GM19023 (cell line): ENCODE measurements around the gene NOX1.

Source experiments
- ATAC-seq: cut with Tn5 transposase; IDR thresholded peaks from one replicate; pipeline ENCODE4 v1.9.1; 2021; ENCODE audit warnings: mild to moderate bottlenecking, moderate library complexity; ENCODE audit not compliant: unreplicated experiment

NOX1 gene

DNA sequence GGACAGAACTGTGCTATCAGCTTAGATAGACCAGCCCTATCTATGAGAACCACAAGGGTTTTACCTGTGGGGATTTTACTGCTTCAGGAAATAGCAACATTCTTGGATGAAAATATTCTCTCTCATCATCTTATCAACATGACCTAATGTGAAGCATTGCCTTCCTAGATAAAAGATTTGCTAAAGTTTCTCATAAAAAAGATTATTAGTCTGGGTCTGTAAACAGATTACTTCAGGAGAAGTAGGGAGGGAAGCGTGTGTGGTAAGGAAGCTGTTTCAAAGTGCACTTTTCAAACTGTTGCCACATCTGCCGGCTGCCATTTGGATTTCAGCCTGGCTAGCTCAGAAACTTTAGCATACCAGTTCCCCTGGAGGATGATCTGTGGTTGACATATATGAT is at the start of gene NOX1:
Gene NOX1, minus strand, starts transcription at position 35 of the 400 bp plus-strand sequence. CDS start 220 bp downstream, outside the sequence.
- no peak for ATAC-seq

DNA sequence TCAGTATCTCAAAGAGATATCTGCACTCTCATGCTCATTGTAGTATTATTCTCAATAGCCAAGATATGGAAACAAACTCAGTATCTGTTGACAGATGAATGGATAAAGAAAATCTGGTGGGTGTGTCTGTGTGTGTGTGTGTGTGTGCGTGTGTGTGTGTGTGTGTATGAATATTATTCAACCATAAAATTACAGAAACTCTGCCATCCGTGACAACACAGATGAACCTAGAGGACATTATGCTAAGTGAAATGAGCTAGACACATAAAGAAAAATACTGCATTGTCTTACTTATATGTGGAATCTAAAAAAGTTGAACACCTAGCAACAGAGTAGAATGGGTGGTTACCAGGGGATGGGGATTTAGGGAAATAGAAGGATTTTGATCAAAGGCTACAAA is 41.4 kb upstream of the NOX1 start:
- no peak for ATAC-seq

DNA sequence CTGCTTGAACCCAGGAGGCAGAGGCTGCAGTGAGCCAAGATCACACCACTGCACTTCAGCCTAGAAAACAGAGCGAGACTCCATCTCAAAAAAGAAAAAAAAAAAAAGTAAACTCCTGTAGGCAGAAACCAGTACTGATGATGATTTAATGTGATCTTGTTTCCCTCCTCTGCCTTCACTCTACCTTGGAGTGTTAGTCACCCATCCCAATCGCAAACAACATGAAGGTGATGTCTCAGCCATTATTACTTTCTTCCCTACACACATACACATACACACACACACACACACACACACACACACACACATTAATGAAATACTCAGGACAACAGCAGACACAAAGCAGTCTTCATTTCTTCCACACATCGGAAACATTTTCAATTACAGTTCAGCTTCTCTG is 39.0 kb upstream of the NOX1 start:
- no peak for ATAC-seq

DNA sequence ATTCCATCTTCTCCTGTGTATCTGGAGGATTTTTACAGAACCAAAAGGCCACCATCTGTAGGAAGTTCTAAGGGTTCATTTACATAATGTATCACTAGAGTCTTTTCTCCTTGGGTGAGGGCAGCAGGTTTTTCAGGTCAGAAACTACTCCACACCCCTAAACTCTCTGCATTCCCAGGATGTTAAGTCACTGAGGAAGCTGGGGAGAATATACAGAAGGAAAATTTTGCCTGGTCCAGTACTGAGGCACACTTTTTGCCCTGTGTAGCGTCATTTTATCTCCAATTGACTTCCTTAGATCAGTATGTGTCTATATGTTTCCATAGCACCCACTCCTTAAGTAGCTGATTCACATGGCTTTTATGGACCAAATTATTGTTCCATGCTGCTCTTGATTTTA is 37.6 kb upstream of the NOX1 start:
- no peak for ATAC-seq

GRCh38 chrX:100905620-100906019 is 31.5 kb upstream of the NOX1 start:
- no peak for ATAC-seq

GRCh38 chrX:100904433-100904832 is 30.3 kb upstream of the NOX1 start:
- ATAC-seq = no peak

- peak; percentile 62 for ATAC-seq
Observed at GRCh38 chrX:100895365-100896075, 21.4 kb upstream of the NOX1 start.

DNA sequence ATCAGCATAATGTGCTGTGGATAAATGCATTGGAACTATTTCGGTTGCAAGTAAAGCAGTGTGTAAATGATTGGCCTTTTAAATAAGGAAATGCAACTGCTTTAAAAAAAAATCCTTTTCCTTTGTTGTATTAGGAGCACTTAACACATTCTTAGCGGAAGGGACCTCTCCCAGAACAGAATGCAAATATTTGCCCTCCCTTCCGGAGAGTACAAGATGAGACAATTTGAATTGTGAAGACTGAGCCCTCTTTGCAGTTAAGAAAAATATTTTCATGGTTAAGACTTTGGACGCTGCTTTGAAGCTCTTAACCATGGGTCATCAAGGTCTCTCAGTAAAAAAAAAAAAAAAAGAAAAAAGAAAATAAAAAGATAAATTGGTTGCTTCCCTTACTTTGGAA is 9.5 kb upstream of the NOX1 start:
- no peak for ATAC-seq

DNA sequence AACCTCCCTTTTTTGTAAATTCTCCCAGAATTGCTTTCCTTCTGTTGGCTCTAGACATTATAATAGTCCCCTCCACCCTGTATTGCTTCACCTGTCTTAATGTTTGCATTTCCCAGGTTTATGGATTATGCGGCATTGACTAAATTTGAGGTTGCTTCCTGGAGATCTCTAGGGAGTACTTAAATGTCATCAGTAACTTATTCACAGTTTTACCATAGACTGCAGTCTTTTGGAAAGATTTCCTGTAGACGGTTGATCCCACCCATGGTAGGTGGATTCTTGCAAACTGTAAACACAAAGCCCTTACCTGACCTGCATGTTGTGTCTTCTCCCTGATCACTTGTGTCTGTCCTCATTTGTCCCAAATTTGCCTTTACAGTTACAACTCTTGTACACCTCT is 6.2 kb upstream of the NOX1 start:
- no peak for ATAC-seq

DNA sequence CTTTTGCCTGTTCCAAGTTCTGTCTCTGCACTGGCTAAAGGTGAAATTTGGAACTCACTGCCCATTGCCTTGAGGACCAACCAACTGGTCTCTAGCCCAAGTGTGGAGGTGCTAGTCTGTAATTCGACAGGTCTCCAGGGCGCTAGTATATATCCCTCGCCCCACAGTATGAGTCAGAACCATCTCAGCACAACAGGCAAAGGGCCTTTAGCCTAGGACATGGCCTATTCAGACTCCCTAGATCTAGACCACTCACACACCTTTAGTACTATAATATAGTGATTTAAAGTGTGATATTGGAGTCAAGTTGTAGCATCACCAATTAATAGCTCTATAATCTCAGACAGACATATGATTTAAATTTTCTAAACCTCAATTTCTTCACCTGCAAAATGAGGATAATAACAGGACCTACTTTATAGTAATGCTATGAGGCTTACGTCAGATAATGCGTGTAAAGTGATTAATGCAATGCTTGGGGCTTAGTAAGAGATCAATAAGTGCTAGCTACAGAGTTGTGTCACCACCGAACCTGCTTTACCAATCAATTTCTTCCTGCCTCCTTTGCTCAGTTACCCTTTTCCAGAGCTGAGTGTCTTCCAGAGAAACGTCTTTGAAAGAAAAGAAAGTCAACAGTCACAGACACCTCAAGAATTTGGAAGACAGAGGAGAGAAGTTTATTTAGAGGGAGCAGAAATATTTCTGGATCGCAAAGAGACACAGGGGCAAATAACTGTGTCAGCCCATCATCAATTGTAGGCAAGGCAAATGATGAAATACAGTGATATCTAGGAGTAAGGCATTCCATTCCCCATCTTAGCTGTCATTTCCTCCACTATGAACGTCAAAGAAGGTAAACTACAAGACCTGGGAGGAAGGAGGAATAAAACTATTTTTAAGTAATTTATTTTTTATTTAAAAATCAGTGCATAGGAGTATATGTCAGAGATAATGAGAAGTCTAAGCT is 2.3 kb downstream of the NOX1 start:
- ATAC-seq = no peak

DNA sequence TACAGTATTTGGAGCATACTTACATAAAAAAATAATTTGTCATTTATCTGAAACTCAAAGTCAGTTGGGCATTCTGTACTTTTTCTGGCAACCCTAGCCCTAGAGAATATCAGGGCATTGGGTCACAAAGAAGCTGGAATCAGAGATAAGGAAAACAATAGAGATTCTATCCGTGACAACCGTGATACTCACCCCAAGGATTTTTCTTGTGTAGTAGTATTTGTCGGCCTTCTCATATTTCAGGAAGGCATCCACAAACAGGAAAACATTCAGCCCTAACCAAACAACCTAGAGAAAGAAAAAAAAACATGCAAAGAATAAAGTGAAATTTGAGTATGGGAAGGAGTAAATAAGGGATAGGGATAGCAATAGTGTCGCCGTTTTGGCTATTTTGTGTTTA is 3.6 kb downstream of the NOX1 start:
- ATAC-seq = no peak

DNA sequence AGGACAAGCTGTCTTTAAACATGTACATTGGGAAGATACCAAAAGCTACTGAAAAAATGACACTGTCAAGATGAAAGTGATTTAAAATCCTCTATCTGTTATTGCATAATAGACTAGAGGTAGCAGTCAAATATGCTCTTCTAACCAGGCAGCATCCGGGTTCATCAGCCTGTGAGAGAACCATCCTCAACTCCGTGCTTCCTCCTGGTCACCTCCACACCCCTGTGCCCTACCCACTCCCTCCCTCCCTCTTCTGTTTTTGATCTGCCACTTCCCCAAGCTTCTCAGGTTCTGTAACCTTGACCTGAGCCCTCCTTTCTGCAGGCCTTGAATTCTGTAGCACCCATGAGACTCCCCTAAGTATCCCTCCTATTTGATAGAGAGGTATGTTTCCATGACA is 5.9 kb downstream of the NOX1 start:
- no peak for ATAC-seq

- ATAC-seq = no peak
Observed at GRCh38 chrX:100864657-100865391, 9.3 kb downstream of the NOX1 start.

GRCh38 chrX:100863326-100863864 is 10.8 kb downstream of the NOX1 start:
- no peak for ATAC-seq

DNA sequence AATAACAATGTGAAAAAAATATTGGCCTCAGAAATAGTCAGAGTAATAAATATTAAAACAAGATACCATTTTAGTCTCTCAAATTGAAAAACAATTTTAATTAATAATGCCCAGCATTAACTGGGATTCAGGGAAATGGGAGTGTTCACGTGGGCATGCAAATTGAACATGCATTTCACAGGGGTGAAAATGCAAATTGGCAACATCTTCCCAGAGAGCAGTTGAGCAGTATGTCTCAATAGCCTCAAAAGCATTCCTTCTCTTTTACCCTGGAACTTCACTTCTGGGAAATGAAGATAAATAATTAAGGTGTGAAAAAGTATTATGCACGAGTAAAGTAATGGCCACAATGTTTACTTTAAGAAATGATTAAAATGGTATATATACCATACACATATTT is 21.3 kb downstream of the NOX1 start:
- ATAC-seq = no peak

GRCh38 chrX:100850317-100850716 is 23.8 kb downstream of the NOX1 start:
- ATAC-seq = no peak

DNA sequence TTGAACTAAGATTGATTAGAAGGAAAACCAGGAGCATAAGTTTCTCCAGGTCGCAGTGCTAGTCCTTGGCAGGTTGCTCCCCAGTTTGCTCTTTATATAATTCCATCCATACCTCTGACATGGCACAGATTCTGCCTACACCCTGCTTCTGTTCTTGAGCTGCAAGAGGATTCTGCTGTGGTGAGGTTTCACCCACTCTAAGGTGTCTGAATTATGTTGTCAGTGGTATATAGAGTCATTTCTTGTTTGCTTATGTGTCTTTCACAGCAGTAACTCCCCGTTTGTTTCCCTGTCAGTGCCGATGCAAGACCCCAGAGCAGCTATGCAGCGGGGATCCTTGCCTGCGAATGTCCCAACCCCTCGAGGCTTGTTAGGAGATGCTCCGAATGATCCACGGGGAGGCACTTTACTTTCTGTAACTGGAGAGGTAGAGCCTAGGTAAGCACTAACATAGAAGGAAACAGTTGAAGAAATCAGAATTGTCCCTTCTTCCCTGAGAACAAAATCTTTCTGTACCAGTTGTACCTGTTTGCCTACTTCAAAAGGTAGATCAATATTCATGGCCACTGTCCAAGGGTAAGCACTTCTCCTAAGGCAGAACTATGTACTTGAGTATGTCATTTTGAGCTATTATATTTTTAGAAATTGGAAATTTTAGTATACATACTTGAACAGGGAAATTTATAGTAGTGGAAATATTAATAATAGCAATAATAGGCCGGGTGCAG is 42.8 kb downstream of the NOX1 start:
- ATAC-seq = no peak

DNA sequence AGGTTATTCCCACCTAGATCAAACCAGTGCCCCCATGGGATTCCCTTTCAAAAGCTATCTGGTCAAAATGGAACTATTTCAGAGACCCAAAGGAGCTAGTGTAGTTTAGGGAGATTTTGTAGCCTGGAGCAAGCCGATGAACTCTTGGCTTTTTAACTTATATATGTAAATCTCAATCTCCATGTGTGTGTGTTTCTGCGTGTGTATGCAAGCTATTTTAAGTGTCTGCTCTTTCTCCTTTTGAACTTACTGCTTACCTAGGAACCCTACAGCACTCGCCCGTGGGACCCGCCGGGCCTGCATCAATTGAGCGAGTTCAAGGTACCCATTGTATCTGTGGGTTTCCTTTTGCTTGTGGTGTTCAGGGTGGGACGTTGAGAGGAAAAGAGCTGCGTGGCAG is 43.6 kb downstream of the NOX1 start:
- ATAC-seq = peak; percentile 53

GRCh38 chrX:100830143-100830542 is 44.0 kb downstream of the NOX1 start:
- peak; percentile 22 for ATAC-seq

DNA sequence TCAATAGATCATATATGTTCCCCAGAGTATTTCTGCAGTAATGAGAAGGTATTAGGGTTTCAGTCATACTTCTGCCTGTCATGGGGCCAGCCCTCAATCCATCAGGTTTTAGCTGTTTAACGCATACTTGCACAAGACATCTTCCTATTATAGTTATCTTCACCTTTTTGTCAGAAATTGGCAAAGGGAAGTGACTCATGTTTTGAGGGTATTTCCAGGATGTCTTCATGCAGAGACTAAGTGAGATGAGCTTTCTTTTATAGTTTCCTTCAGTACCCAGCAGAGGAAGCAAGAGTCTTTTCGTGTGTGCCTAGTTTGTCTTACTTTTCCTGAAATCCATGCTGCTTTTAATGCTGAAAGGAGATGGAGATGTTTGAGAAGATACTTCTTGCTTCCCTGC is 44.4 kb downstream of the NOX1 start:
- ATAC-seq = peak; percentile 66
